Mesendoderm (in vitro differentiated cells): ENCODE data around the gene YY1.
"Not testable (repeated sequence)": the region's sequence is repeated elsewhere in the genome, so short reads cannot be mapped to it uniquely, and the experiment has no call there.

Experiments
- DNase-seq: peaks from one replicate; pipeline ENCODE4 v3.0.0; 2013
- H2AK5ac ChIP-seq: 2 replicates; pipeline ENCODE4 v1.6.1; 2013; ENCODE audit warnings: low read length, inconsistent platforms
- H2BK120ac ChIP-seq: 2 replicates; pipeline ENCODE4 v1.6.1; 2013; ENCODE audit warnings: low read depth, mild to moderate bottlenecking, low read length, moderate library complexity, mixed read lengths
- H2BK15ac ChIP-seq: replicated peaks from 2 replicates; pipeline ENCODE4 v1.6.1; 2013; ENCODE audit warnings: low read depth, mild to moderate bottlenecking, moderate library complexity
- H2BK5ac ChIP-seq: 2 replicates; pipeline ENCODE4 v1.6.1; 2013; ENCODE audit warnings: low read length, inconsistent platforms
- H3K18ac ChIP-seq: 2 replicates; pipeline ENCODE4 v1.6.1; 2013; ENCODE audit warnings: mild to moderate bottlenecking, low read length, mixed read lengths
- H3K23ac ChIP-seq: one replicate; pipeline ENCODE4 v1.6.1; 2013; ENCODE audit warnings: low read length
- H3K27ac ChIP-seq: 2 replicates; pipeline ENCODE4 v1.5.1; 2013; ENCODE audit warnings: low read depth, mild to moderate bottlenecking, inconsistent platforms, low read length, moderate library complexity
- H3K27me3 ChIP-seq: 2 replicates; pipeline ENCODE4 v1.6.1; 2013; ENCODE audit warnings: low read length, control low read depth, mild to moderate bottlenecking, inconsistent platforms; ENCODE audit not compliant: insufficient read depth, poor library complexity
- H3K36me3 ChIP-seq: 2 replicates; pipeline ENCODE4 v1.6.1; 2013; ENCODE audit warnings: low read length, inconsistent platforms; ENCODE audit not compliant: control insufficient read depth, insufficient read depth
- H3K4ac ChIP-seq: one replicate; pipeline ENCODE4 v1.6.1; 2013; ENCODE audit warnings: low read depth, mild to moderate bottlenecking, low read length, moderate library complexity
- H3K4me1 ChIP-seq: 2 replicates; pipeline ENCODE4 v1.6.1; 2013; ENCODE audit warnings: low read depth, low read length, inconsistent platforms; ENCODE audit not compliant: control insufficient read depth
- H3K4me2 ChIP-seq: 2 replicates; pipeline ENCODE4 v1.6.1; 2013; ENCODE audit warnings: low read length
- H3K4me3 ChIP-seq: 2 replicates; pipeline ENCODE4 v1.5.1; 2013; ENCODE audit warnings: mild to moderate bottlenecking, low read length
- H3K56ac ChIP-seq: one replicate; pipeline ENCODE4 v1.6.1; 2013; ENCODE audit warnings: low read length
- H3K79me1 ChIP-seq: 2 replicates; pipeline ENCODE4 v1.6.1; 2013; ENCODE audit warnings: low read length, inconsistent platforms
- H3K79me2 ChIP-seq: 2 replicates; pipeline ENCODE4 v1.6.1; 2013; ENCODE audit warnings: mild to moderate bottlenecking, low read length; ENCODE audit not compliant: control insufficient read depth, insufficient read depth
- H3K9ac ChIP-seq: 2 replicates; pipeline ENCODE4 v1.6.1; 2013; ENCODE audit warnings: low read length, inconsistent platforms
- H4K5ac ChIP-seq: one replicate; pipeline ENCODE4 v1.6.1; 2013; ENCODE audit warnings: low read length
- H4K8ac ChIP-seq: one replicate; pipeline ENCODE4 v1.6.1; 2013; ENCODE audit warnings: low read depth, mild to moderate bottlenecking, control low read depth, low read length, moderate library complexity
- WGBS: extraction: QIAGEN DNeasy Blood & Tissue Kit; methylation state at CpG from one replicate; pipeline ENCODE4 v1.1.7; 2013; ENCODE audit warnings: low lambda C conversion rate, missing lambda C conversion rate; ENCODE audit not compliant: insufficient coverage; ENCODE audit errors: extremely low coverage; 5-methylcytosine and 5-hydroxymethylcytosine counted together

Gene YY1

GRCh38 chr14:100224229-100224866 lies 14.6 kb upstream of the YY1 start:
- WGBS = no CpG with 5 or more reads among the region's 4 CpGs

GRCh38 chr14:100225169-100225568 lies 13.8 kb upstream of the YY1 start:
- Histone ChIP-seq H3K56ac (no peak overlapping the region), H4K8ac (no peak overlapping the region), H3K27ac (no peak overlapping the region), H2AK5ac (no peak overlapping the region), H4K5ac (no peak overlapping the region), H3K4me3 (no peak overlapping the region), H3K79me2 (peaks cover 22% of the 10 kb centered on the region), H3K36me3 (peaks cover 1% of the 10 kb centered on the region), H3K4ac (no peak overlapping the region), H2BK15ac (no peak overlapping the region), H3K18ac (no peak overlapping the region), H3K4me1 (peaks cover 9% of the 10 kb centered on the region), H3K4me2 (no peak overlapping the region), H3K79me1 (peaks cover 15% of the 10 kb centered on the region), H2BK120ac (no peak overlapping the region), H3K9ac (no peak overlapping the region), H3K23ac (no peak overlapping the region), H2BK5ac (no peak overlapping the region), H3K27me3 (no peaks in the 10 kb centered on the region)
- no peak for DNase-seq
- no CpG with 5 or more reads among the region's 4 CpGs for WGBS

More at GRCh38 chr14:100224229-100224866, 14.6 kb upstream of the YY1 start:
- Histone ChIP-seq H2BK5ac (no peak overlapping the region), H3K4ac (no peak overlapping the region), H3K4me1 (peaks cover 9% of the 10 kb centered on the region), H3K79me2 (peaks cover 16% of the 10 kb centered on the region), H3K36me3 (no peaks in the 10 kb centered on the region), H2AK5ac (no peak overlapping the region), H3K4me2 (no peak overlapping the region), H4K5ac (no peak overlapping the region), H2BK120ac (no peak overlapping the region), H3K4me3 (no peak overlapping the region), H3K18ac (no peak overlapping the region), H3K79me1 (peaks cover 9% of the 10 kb centered on the region), H2BK15ac (no peak overlapping the region), H3K27me3 (no peaks in the 10 kb centered on the region), H3K9ac (no peak overlapping the region), H4K8ac (no peak overlapping the region), H3K56ac (no peak overlapping the region), H3K23ac (no peak overlapping the region), H3K27ac (no peak overlapping the region)
- DNase-seq = no peak

GRCh38 chr14:100230361-100230760 lies 8.6 kb upstream of the YY1 start:
- peaks cover 20% of the 10 kb centered on the region for H3K79me1 ChIP-seq
- H2BK15ac ChIP-seq = no peak overlapping the region
- H3K23ac ChIP-seq = no peak overlapping the region
- H3K27ac ChIP-seq = no peak overlapping the region
- no CpG with 5 or more reads among the region's 5 CpGs for WGBS
- no peak overlapping the region for H4K5ac ChIP-seq
- no peak overlapping the region for H2BK5ac ChIP-seq
- H3K4me2 ChIP-seq = no peak overlapping the region
- no peaks in the 10 kb centered on the region for H3K4me1 ChIP-seq
- no peaks in the 10 kb centered on the region for H3K27me3 ChIP-seq
- H3K4ac ChIP-seq = no peak overlapping the region
- H3K79me2 ChIP-seq = peaks cover 59% of the 10 kb centered on the region
- no peak overlapping the region for H2BK120ac ChIP-seq
- H3K18ac ChIP-seq = no peak overlapping the region
- no peak overlapping the region for H4K8ac ChIP-seq
- H3K9ac ChIP-seq = no peak overlapping the region
- H3K4me3 ChIP-seq = no peak overlapping the region
- no peak overlapping the region for H3K56ac ChIP-seq
- H2AK5ac ChIP-seq = no peak overlapping the region
- peak; percentile 59 for DNase-seq
- peaks cover 4% of the 10 kb centered on the region for H3K36me3 ChIP-seq

GRCh38 chr14:100234511-100234910 lies 4.4 kb upstream of the YY1 start:
- DNase-seq = no peak
- Histone ChIP-seq H3K4me3 (no peak overlapping the region), H3K79me2 (peaks cover 78% of the 10 kb centered on the region), H3K4me1 (peaks cover 4% of the 10 kb centered on the region), H2BK5ac (no peak overlapping the region), H2BK15ac (no peak overlapping the region), H4K8ac (no peak overlapping the region), H3K23ac (no peak overlapping the region), H2AK5ac (no peak overlapping the region), H3K9ac (no peak overlapping the region), H3K27ac (no peak overlapping the region), H3K56ac (no peak overlapping the region), H3K36me3 (peaks cover 4% of the 10 kb centered on the region), H3K79me1 (peaks cover 16% of the 10 kb centered on the region), H3K27me3 (no peaks in the 10 kb centered on the region), H3K4ac (no peak overlapping the region), H3K18ac (no peak overlapping the region), H3K4me2 (no peak overlapping the region), H4K5ac (no peak overlapping the region), H2BK120ac (no peak overlapping the region)
- no CpG with 5 or more reads among the region's 4 CpGs for WGBS

- H3K4me1 ChIP-seq, H3K27ac ChIP-seq, H3K4ac ChIP-seq, H2BK15ac ChIP-seq, H3K79me1 ChIP-seq, H2BK120ac ChIP-seq, H4K5ac ChIP-seq, H3K18ac ChIP-seq, H2AK5ac ChIP-seq, H3K23ac ChIP-seq, H4K8ac ChIP-seq, H3K36me3 ChIP-seq, H2BK5ac ChIP-seq, H3K27me3 ChIP-seq, DNase-seq, H3K4me3 ChIP-seq: not testable (repeated sequence)
- Histone ChIP-seq H3K56ac (peak overlapping the region; percentile 99), H3K4me2 (peak overlapping the region; percentile 39), H3K79me2 (peaks cover 77% of the 10 kb centered on the region), H3K9ac (peak overlapping the region; percentile 98)
- WGBS = no CpG with 5 or more reads among the region's 12 CpGs
These were observed 2.6 kb upstream of the YY1 start for GRCh38 chr14:100236271-100236818.

GRCh38 chr14:100236881-100237280 lies 2.1 kb upstream of the YY1 start:
- H4K8ac ChIP-seq = no peak overlapping the region
- H2BK5ac ChIP-seq = no peak overlapping the region
- peak overlapping the region; percentile 99 for H3K56ac ChIP-seq
- H2BK15ac ChIP-seq = no peak overlapping the region
- H2AK5ac ChIP-seq = no peak overlapping the region
- no peak overlapping the region for H2BK120ac ChIP-seq
- H3K18ac ChIP-seq = no peak overlapping the region
- peak overlapping the region; percentile 39 for H3K4me2 ChIP-seq
- H3K4me3 ChIP-seq = peak overlapping the region; percentile 98
- peak overlapping the region; percentile 98 for H3K9ac ChIP-seq
- H3K79me2 ChIP-seq = peaks cover 79% of the 10 kb centered on the region
- no peak overlapping the region for H3K27ac ChIP-seq
- H4K5ac ChIP-seq = no peak overlapping the region
- no peak overlapping the region for H3K4ac ChIP-seq
- peaks cover 4% of the 10 kb centered on the region for H3K4me1 ChIP-seq
- H3K36me3 ChIP-seq = no peaks in the 10 kb centered on the region
- peaks cover 7% of the 10 kb centered on the region for H3K79me1 ChIP-seq
- no peak overlapping the region for H3K23ac ChIP-seq
- no peak for DNase-seq
- H3K27me3 ChIP-seq = no peaks in the 10 kb centered on the region
